Measurements from ENCODE around the gene YRDC. TPM values are rescaled to one million over a fixed set of nuclear protein-coding genes. Genes with fewer than 3 reads are reported as not detected.

The YRDC gene
- polyA plus RNA-seq, 1 of the 3 experiments (the other 2 are of a cell fraction): 34.2 TPM

- POLR2A ChIA-PET: interaction anchor here (1.0 to 2.3 kb wide), 5 partner anchors 9 to 65 kb away, joined by 3 to 27 read pairs (median 5); partner anchors contain the start of genes C1orf122, MTF1 and YRDC
- H3K36me3 ChIP-seq (replicated peaks in 1 of 2; ENCODE audit: control insufficient read depth in 1 of 2, insufficient read depth in 2 of 2, low read length in 1 of 2): peaks cover 0 to under 1% of the 10 kb centered on the region in 2 experiments
- peak overlapping the region; percentile 63 for H3K4me2 ChIP-seq
These were observed 13.4 kb downstream of the YRDC start for GRCh38 chr1:37794372-37795339.

GRCh38 chr1:37793773-37794371 lies 14.1 kb downstream of the YRDC start, which contains the start of gene MANEAL:
TSS of gene MANEAL (plus strand) at chr1:37793847. CDS start at chr1:37794183, 336 bp downstream.
- Histone ChIP-seq H3K79me2 (ENCODE audit: insufficient read depth) (no peaks in the 10 kb centered on the region), H2AFZ (ENCODE audit: low read depth) (no peak within 1 kb of the TSS), H3K4me2 (peak within 1 kb of the TSS; percentile 63), H4K20me1 (ENCODE audit: insufficient read depth) (no peaks in the 10 kb centered on the region), H3K9me3 (no peaks in the 10 kb centered on the region), H3K4me1 (ENCODE audit: control insufficient read depth in 1 of 2, insufficient read depth in 2 of 2, low read depth in 1 of 2, low read length in 1 of 2) (peaks cover 0 to 14% of the 10 kb centered on the region in 2 experiments; a peak in 1 of 4 replicates), H3K9ac (no peak within 1 kb of the TSS), H3F3A (replicated peaks; ENCODE audit: insufficient read depth) (no peaks in the 10 kb centered on the region), H3K36me3 (replicated peaks in 1 of 2; ENCODE audit: control insufficient read depth in 1 of 2, insufficient read depth in 2 of 2, low read length in 1 of 2) (no peaks in the 10 kb centered on the region), H3K27me3 (ENCODE audit: insufficient read depth) (peaks cover 18% of the 10 kb centered on the region; the same call in 1 of the 2 replicates), H3K4me3 (ENCODE audit: low read depth in 2 of 2, low read length in 1 of 2) (peak within 1 kb of the TSS; percentile 53 to 63; a peak in 3 of 4 replicates), H3K9me2 (no peaks in the 10 kb centered on the region), H3K27ac (ENCODE audit: low read depth in 2 of 2, low read length in 1 of 2) (peak within 1 kb of the TSS in 1 of 2 experiments; percentile 74; a peak in 2 of 4 replicates)
- CTCF ChIA-PET: interaction anchor here (1.6 to 2.0 kb wide), 4 partner anchors 13 to 29 kb away, joined by 5 to 9 read pairs (median 6); partner anchors contain the start of genes C1orf122, EPHA10 and YRDC
- 0% methylated on average over 5 of the region's 82 CpGs for WGBS (ENCODE audit: low lambda C conversion rate)
- POLR2A ChIA-PET: interaction anchor here (1.0 to 2.3 kb wide), 5 partner anchors 10 to 65 kb away, joined by 3 to 27 read pairs (median 5); partner anchors contain the start of genes C1orf122, MTF1 and YRDC
- peak; percentile 91 for DNase-seq
- TF ChIP-seq FOXJ3 (CRISPR knock-in tag; IDR thresholded peaks at IDR 0.05) (no peak), NRF1 (IDR thresholded peaks at IDR 0.05; ENCODE audit: low read depth, low read length) (0 out of 2 replicates have a peak, but pooled peaks have one; percentile 35), RFX5 (IDR thresholded peaks at IDR 0.05; ENCODE audit: low read length) (no peak), FOSL2 (IDR thresholded peaks at IDR 0.05; ENCODE audit: borderline replicate concordance, low read depth) (no peak), MXI1 (IDR thresholded peaks at IDR 0.05; ENCODE audit: low read depth, low read length) (peak; percentile 29; the same call in 1 of the 2 replicates), FOXM1 (IDR thresholded peaks at IDR 0.05; ENCODE audit: low read depth) (no peak), USF1 (IDR thresholded peaks at IDR 0.05; ENCODE audit: borderline replicate concordance, low read depth) (no peak)

More at GRCh38 chr1:37794372-37795339, 13.4 kb downstream of the YRDC start:
- H2AFZ ChIP-seq (ENCODE audit: low read depth): no peak overlapping the region
- TF ChIP-seq REST (IDR thresholded peaks at IDR 0.05; ENCODE audit: low read depth, low read length): 0 out of 2 replicates have a peak, but pooled peaks have one; percentile 35
- no peak for TF ChIP-seq EZH2phosphoT487 (IDR thresholded peaks at IDR 0.05; ENCODE audit: borderline replicate concordance, low read depth)
- TF ChIP-seq RAD21 (IDR thresholded peaks at IDR 0.05; ENCODE audit: low read length): peak; percentile 45
- TF ChIP-seq MXI1 (IDR thresholded peaks at IDR 0.05; ENCODE audit: low read depth, low read length): peak; percentile 14
- no peaks in the 10 kb centered on the region for H3K9me2 ChIP-seq
- CTCF ChIA-PET: interaction anchor here (0.6 to 2.0 kb wide), 9 partner anchors 9 to 240 kb away, joined by 3 to 9 read pairs (median 3); partner anchors contain the start of genes C1orf122, EPHA10, SNIP1 and YRDC
- no peaks in the 10 kb centered on the region for H3K79me2 ChIP-seq (ENCODE audit: insufficient read depth)
- WGBS (ENCODE audit: low lambda C conversion rate): 14% methylated on average over 18 of the region's 59 CpGs
- DNase-seq: peak; percentile 76
- no peaks in the 10 kb centered on the region for H3F3A ChIP-seq (replicated peaks; ENCODE audit: insufficient read depth)
- H3K4me3 ChIP-seq (ENCODE audit: low read depth in 2 of 2, low read length in 1 of 2): peak overlapping the region; percentile 23 to 53; a peak in 3 of 4 replicates
- H4K20me1 ChIP-seq (ENCODE audit: insufficient read depth): no peaks in the 10 kb centered on the region
- peaks cover 0 to 14% of the 10 kb centered on the region in 2 experiments; a peak in 1 of 4 replicates for H3K4me1 ChIP-seq (ENCODE audit: control insufficient read depth in 1 of 2, insufficient read depth in 2 of 2, low read depth in 1 of 2, low read length in 1 of 2)
- peaks cover 18% of the 10 kb centered on the region; the same call in 1 of the 2 replicates for H3K27me3 ChIP-seq (ENCODE audit: insufficient read depth)
- H3K9ac ChIP-seq: no peak overlapping the region
- H3K27ac ChIP-seq (ENCODE audit: low read depth in 2 of 2, low read length in 1 of 2): peak overlapping the region in 1 of 2 experiments; percentile 74; a peak in 2 of 4 replicates
- H3K9me3 ChIP-seq: no peaks in the 10 kb centered on the region

Measured in SK-N-SH (cell line).